H9 (cell line): ENCODE results near the gene MYL3. TPM values are rescaled to one million over a fixed set of nuclear protein-coding genes. Genes with fewer than 3 reads are reported as not detected.

ENCODE experiments used
- DNase-seq: peaks from one replicate; pipeline ENCODE4 v3.0.0-alpha.2; 2017
- H2AFZ ChIP-seq: one replicate; pipeline ENCODE4 v1.6.1; 2013; ENCODE audit warnings: mild to moderate bottlenecking, low read length, control low read depth, moderate library complexity
- H2AK5ac ChIP-seq: 2 replicates; pipeline ENCODE4 v1.6.1; 2013; ENCODE audit warnings: low read length, control low read depth, mixed read lengths; ENCODE audit not compliant: insufficient read length
- H2BK120ac ChIP-seq: one replicate; pipeline ENCODE4 v1.6.1; 2013; ENCODE audit warnings: low read depth, mild to moderate bottlenecking, low read length, control low read depth, inconsistent platforms; ENCODE audit not compliant: poor library complexity, severe bottlenecking
- H2BK12ac ChIP-seq: 2 replicates; pipeline ENCODE4 v1.6.1; 2013; ENCODE audit warnings: low read length, control low read depth, mixed read lengths, low read depth; ENCODE audit not compliant: insufficient read length
- H2BK15ac ChIP-seq: 2 replicates; pipeline ENCODE4 v1.6.1; 2013; ENCODE audit warnings: low read depth, low read length, control low read depth
- H2BK20ac ChIP-seq: one replicate; pipeline ENCODE4 v1.6.1; 2013; ENCODE audit warnings: low read depth, mild to moderate bottlenecking, low read length, control low read depth, inconsistent platforms; ENCODE audit not compliant: poor library complexity, severe bottlenecking
- H2BK5ac ChIP-seq: 2 replicates; pipeline ENCODE4 v1.6.1; 2013; ENCODE audit warnings: low read length, control low read depth, mixed read lengths; ENCODE audit not compliant: insufficient read length
- H3K14ac ChIP-seq: 2 replicates; pipeline ENCODE4 v1.6.1; 2013; ENCODE audit warnings: low read length, control low read depth; ENCODE audit not compliant: insufficient read depth
- H3K18ac ChIP-seq: 2 replicates; pipeline ENCODE4 v1.6.1; 2013; ENCODE audit warnings: low read depth, mild to moderate bottlenecking, mixed read lengths, low read length, control low read depth; ENCODE audit not compliant: insufficient read length
- H3K23ac ChIP-seq: 2 replicates; pipeline ENCODE4 v1.6.1; 2013; ENCODE audit warnings: low read length, control low read depth, mixed read lengths, low read depth; ENCODE audit not compliant: insufficient read length
- H3K23me2 ChIP-seq: 2 replicates; pipeline ENCODE4 v1.6.1; 2013; ENCODE audit warnings: low read depth, mild to moderate bottlenecking, mixed read lengths, low read length, control low read depth; ENCODE audit not compliant: insufficient read length, poor library complexity, severe bottlenecking
- H3K27ac ChIP-seq: 2 replicates; pipeline ENCODE4 v1.5.1; 2013; ENCODE audit warnings: low read length, control low read depth, mixed read lengths, low read depth; ENCODE audit not compliant: insufficient read length
- H3K27me3 ChIP-seq: 2 replicates; pipeline ENCODE4 v1.6.1; 2013; ENCODE audit warnings: low read length, control low read depth, inconsistent platforms; ENCODE audit not compliant: insufficient read depth
- H3K4ac ChIP-seq: 2 replicates; pipeline ENCODE4 v1.6.1; 2013; ENCODE audit warnings: low read depth, mild to moderate bottlenecking, control low read depth, inconsistent platforms, low read length, moderate library complexity
- H3K4me1 ChIP-seq: 2 replicates; pipeline ENCODE4 v1.6.1; 2013; ENCODE audit warnings: low read length, control low read depth, inconsistent platforms; ENCODE audit not compliant: insufficient read depth
- H3K4me2 ChIP-seq: 2 replicates; pipeline ENCODE4 v1.6.1; 2013; ENCODE audit warnings: low read length, control low read depth, mixed read lengths; ENCODE audit not compliant: insufficient read length, insufficient read depth
- H3K56ac ChIP-seq: 2 replicates; pipeline ENCODE4 v1.6.1; 2013; ENCODE audit warnings: low read depth, mild to moderate bottlenecking, mixed read lengths, low read length, control low read depth; ENCODE audit not compliant: insufficient read length
- H3K79me1 ChIP-seq: 2 replicates; pipeline ENCODE4 v1.6.1; 2013; ENCODE audit warnings: low read depth, mild to moderate bottlenecking, moderate library complexity, low read length, control low read depth, inconsistent platforms; ENCODE audit not compliant: insufficient read depth, poor library complexity, severe bottlenecking
- H3K79me2 ChIP-seq: 2 replicates; pipeline ENCODE4 v1.6.1; 2013; ENCODE audit warnings: low read length, control low read depth, inconsistent platforms; ENCODE audit not compliant: insufficient read depth
- H3K9ac ChIP-seq: 2 replicates; pipeline ENCODE4 v1.6.1; 2013; ENCODE audit warnings: low read length, control low read depth, mixed read lengths; ENCODE audit not compliant: insufficient read length; ENCODE audit errors: extremely low read depth
- H3K9me3 ChIP-seq: one replicate; pipeline ENCODE4 v1.6.1; 2013; ENCODE audit warnings: low read depth, low read length, inconsistent platforms; ENCODE audit not compliant: control insufficient read depth
- H3T11ph ChIP-seq: one replicate; pipeline ENCODE4 v1.6.1; 2013; ENCODE audit warnings: mild to moderate bottlenecking, low read length, control low read depth, inconsistent platforms
- H4K20me1 ChIP-seq: one replicate; pipeline ENCODE4 v1.6.1; 2013; ENCODE audit not compliant: control insufficient read depth, insufficient read length, insufficient read depth
- H4K5ac ChIP-seq: 2 replicates; pipeline ENCODE4 v1.6.1; 2013; ENCODE audit warnings: low read depth, mild to moderate bottlenecking, mixed read lengths, low read length, control low read depth; ENCODE audit not compliant: insufficient read length
- H4K8ac ChIP-seq: replicated peaks from 2 replicates; pipeline ENCODE4 v1.6.1; 2013; ENCODE audit warnings: low read length, control low read depth, mixed read lengths, low read depth; ENCODE audit not compliant: insufficient read length
- H4K91ac ChIP-seq: 2 replicates; pipeline ENCODE4 v1.6.1; 2013; ENCODE audit warnings: low read depth, mild to moderate bottlenecking, moderate library complexity, mixed read lengths, low read length, control low read depth; ENCODE audit not compliant: insufficient read length
- H3K27ac Mint-ChIP-seq, 3 experiments: 2 replicates in 2 of 3; 3 replicates in 1 of 3; pipeline ENCODE4 v1.8.0; 2020 to 2021; ENCODE audit warnings: mixed read lengths in 3 of 3, mild to moderate bottlenecking in 1 of 3, moderate library complexity in 1 of 3
- H3K27me3 Mint-ChIP-seq: 2 replicates; pipeline ENCODE4 v1.8.0; 2021; ENCODE audit warnings: low read depth, mild to moderate bottlenecking, moderate library complexity, mixed read lengths
- H3K36me3 Mint-ChIP-seq, 3 experiments: 2 replicates in 2 of 3; 3 replicates in 1 of 3; pipeline ENCODE4 v1.8.0; 2020 to 2021; ENCODE audit warnings: low read depth in 3 of 3, mixed read lengths in 3 of 3; ENCODE audit not compliant: insufficient read depth in 1 of 3
- H3K4me1 Mint-ChIP-seq, 2 experiments: 2 replicates each; pipeline ENCODE4 v1.8.0; 2020; ENCODE audit warnings: mixed read lengths in 2 of 2
- H3K4me3 Mint-ChIP-seq, 2 experiments: 2 replicates in 1 of 2; 3 replicates in 1 of 2; pipeline ENCODE4 v1.8.0; 2020 to 2021; ENCODE audit warnings: mild to moderate bottlenecking in 2 of 2, mixed read lengths in 2 of 2, moderate library complexity in 1 of 2
- H3K9me3 Mint-ChIP-seq, 2 experiments: 2 replicates in 1 of 2; 3 replicates in 1 of 2; pipeline ENCODE4 v1.8.0; 2020; ENCODE audit warnings: mild to moderate bottlenecking in 2 of 2, mixed read lengths in 2 of 2, moderate library complexity in 1 of 2
- WGBS: extraction: QIAGEN DNeasy Blood & Tissue Kit; methylation state at CpG from one replicate; pipeline ENCODE4 v1.1.7; 2013; ENCODE audit warnings: missing lambda C conversion rate, low lambda C conversion rate, mixed read lengths; ENCODE audit not compliant: insufficient read length; ENCODE audit errors: extremely low coverage; 5-methylcytosine and 5-hydroxymethylcytosine counted together
- total RNA-seq: library from RNA; stranded (reverse); gene quantifications from 2 replicates; pipeline ENCODE4 v1.2.1, GENCODE V29; 2021
- TF ChIP-seq, protein P1 (sequence below): fragments of 200-600 bp; sonication (generic); conservative IDR thresholded peaks from 3 replicates; pipeline ENCODE4 v1.8.0; 2021; ENCODE audit warnings: antibody characterized with exemption, mild to moderate bottlenecking

Gene MYL3
- total RNA-seq, 1 experiment from 2014 or later, result 0.24 TPM

DNA sequence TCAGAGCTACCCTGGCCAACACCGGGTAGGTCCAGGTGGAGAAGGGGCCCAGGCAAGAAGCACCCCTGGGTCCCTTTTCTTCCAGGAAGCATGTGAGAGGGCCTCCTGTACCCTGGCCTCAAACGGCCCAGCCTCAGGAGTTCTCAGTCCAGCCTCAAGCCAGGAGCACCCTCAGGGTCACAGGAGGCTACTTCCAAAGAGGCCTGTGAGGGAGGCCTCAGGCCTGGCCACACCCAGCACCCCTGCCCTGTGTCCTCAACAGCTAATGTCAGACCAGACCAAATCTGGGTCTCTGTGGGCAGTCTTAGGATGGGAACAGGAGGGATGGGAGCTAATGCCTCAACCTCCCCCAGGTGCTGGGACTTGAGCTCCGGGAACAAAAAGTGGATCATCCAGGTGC lies 37.8 kb upstream of the MYL3 start:
- Histone ChIP-seq H3K27ac (no peak overlapping the region), H3T11ph (no peak overlapping the region), H3K9ac (no peak overlapping the region), H2AFZ (no peak overlapping the region), H2BK120ac (no peak overlapping the region), H2BK15ac (no peak overlapping the region), H3K4me1 (no peaks in the 10 kb centered on the region), H3K56ac (no peak overlapping the region), H3K4me2 (no peak overlapping the region), H3K9me3 (no peaks in the 10 kb centered on the region), H4K5ac (no peak overlapping the region), H3K79me2 (no peaks in the 10 kb centered on the region), H2BK12ac (no peak overlapping the region), H3K23me2 (no peaks in the 10 kb centered on the region), H3K27me3 (no peaks in the 10 kb centered on the region; the same call in 1 of the 2 replicates), H4K8ac (no peak overlapping the region), H3K4ac (no peak overlapping the region), H2BK20ac (no peak overlapping the region), H4K91ac (no peak overlapping the region), H4K20me1 (no peaks in the 10 kb centered on the region), H3K18ac (no peak overlapping the region), H2AK5ac (no peak overlapping the region), H3K14ac (no peak overlapping the region; the same call in 1 of the 2 replicates), H3K23ac (no peak overlapping the region), H3K79me1 (no peaks in the 10 kb centered on the region), H2BK5ac (no peak overlapping the region)
- Mint-ChIP-seq H3K4me3 (no peak overlapping the region), H3K27me3 (peaks cover 6% of the 10 kb centered on the region), H3K4me1 (no peaks in the 10 kb centered on the region), H3K36me3 (no peaks in the 10 kb centered on the region), H3K27ac (no peak overlapping the region; a peak in 1 of 7 replicates), H3K9me3 (no peaks in the 10 kb centered on the region)
- DNase-seq, result no peak
- no CpG with 5 or more reads among the region's 3 CpGs for WGBS
- TF ChIP-seq, protein P1, sequence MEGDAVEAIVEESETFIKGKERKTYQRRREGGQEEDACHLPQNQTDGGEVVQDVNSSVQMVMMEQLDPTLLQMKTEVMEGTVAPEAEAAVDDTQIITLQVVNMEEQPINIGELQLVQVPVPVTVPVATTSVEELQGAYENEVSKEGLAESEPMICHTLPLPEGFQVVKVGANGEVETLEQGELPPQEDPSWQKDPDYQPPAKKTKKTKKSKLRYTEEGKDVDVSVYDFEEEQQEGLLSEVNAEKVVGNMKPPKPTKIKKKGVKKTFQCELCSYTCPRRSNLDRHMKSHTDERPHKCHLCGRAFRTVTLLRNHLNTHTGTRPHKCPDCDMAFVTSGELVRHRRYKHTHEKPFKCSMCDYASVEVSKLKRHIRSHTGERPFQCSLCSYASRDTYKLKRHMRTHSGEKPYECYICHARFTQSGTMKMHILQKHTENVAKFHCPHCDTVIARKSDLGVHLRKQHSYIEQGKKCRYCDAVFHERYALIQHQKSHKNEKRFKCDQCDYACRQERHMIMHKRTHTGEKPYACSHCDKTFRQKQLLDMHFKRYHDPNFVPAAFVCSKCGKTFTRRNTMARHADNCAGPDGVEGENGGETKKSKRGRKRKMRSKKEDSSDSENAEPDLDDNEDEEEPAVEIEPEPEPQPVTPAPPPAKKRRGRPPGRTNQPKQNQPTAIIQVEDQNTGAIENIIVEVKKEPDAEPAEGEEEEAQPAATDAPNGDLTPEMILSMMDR, result no peak
